Astrocyte of the cerebellum (primary cell): ENCODE measurements around the gene CERS6.

Source experiments
- DNase-seq: peaks from one replicate; pipeline ENCODE4 v3.0.0-alpha.2; 2011; ENCODE audit warnings: low read depth
- H3K4me3 ChIP-seq: 2 replicates; pipeline ENCODE4 v1.5.1; 2011; ENCODE audit warnings: mild to moderate bottlenecking, low read depth, low read length, moderate library complexity
- CTCF ChIP-seq: IDR thresholded peaks from 2 replicates; pipeline ENCODE4 v1.5.1; 2012; ENCODE audit warnings: low read length, low read depth, moderate library complexity, mild to moderate bottlenecking; ENCODE audit errors: missing control alignments
- in situ Hi-C: cut with HindIII; loops from 2 replicates; pipeline ENCODE4 v1.10.0; 2017; ENCODE audit warnings: low sequenced_read_pairs

CERS6 gene

GRCh38 chr2:168699844-168700417, 243.9 kb downstream of the CERS6 start:
- peak; percentile 32 for DNase-seq
- no peak overlapping the region for H3K4me3 ChIP-seq
- in situ Hi-C loops: no loop called here
- TF ChIP-seq CTCF: no peak

GRCh38 chr2:168700615-168701245, 244.7 kb downstream of the CERS6 start:
- peak; percentile 28 for DNase-seq
- H3K4me3 ChIP-seq: no peak overlapping the region
- in situ Hi-C loops: no loop called here
- TF ChIP-seq CTCF: no peak

GRCh38 chr2:168702579-168702978, 246.5 kb downstream of the CERS6 start:
- TF ChIP-seq CTCF: no peak
- in situ Hi-C loops: no loop called here
- DNase-seq: no peak
- H3K4me3 ChIP-seq: no peak overlapping the region

GRCh38 chr2:168703926-168704325, 247.9 kb downstream of the CERS6 start:
- no peak for TF ChIP-seq CTCF
- DNase-seq: no peak
- in situ Hi-C loops: no loop called here
- H3K4me3 ChIP-seq: no peak overlapping the region

GRCh38 chr2:168705534-168706470, 249.7 kb downstream of the CERS6 start:
- no peak overlapping the region for H3K4me3 ChIP-seq
- TF ChIP-seq CTCF: peak; percentile 37
- in situ Hi-C loops: no loop called here
- DNase-seq: no peak

- no peak overlapping the region for H3K4me3 ChIP-seq
- no peak for DNase-seq
- in situ Hi-C loops: no loop called here
- TF ChIP-seq CTCF: no peak
Measured at GRCh38 chr2:168706806-168707205, 250.7 kb downstream of the CERS6 start.
